Activated CD4-positive, alpha-beta T cell treated with anti-CD3 and anti-CD28 coated beads, Interleukin-2, amount 50 U/mL, for 48 hours (primary cell): ENCODE results near the gene KLF13.

Source experiments
- DNase-seq, 2 experiments: peaks; one replicate each; pipeline ENCODE4 v3.0.0-alpha.2; 2020

The KLF13 gene

GRCh38 chr15:31333820-31334219 is 7.2 kb downstream of the KLF13 start:
- DNase-seq = no peak

- DNase-seq = no peak
Measured at GRCh38 chr15:31335989-31336592, 9.5 kb downstream of the KLF13 start.

GRCh38 chr15:31336593-31337295 is 10.1 kb downstream of the KLF13 start:
- DNase-seq = no peak

DNA sequence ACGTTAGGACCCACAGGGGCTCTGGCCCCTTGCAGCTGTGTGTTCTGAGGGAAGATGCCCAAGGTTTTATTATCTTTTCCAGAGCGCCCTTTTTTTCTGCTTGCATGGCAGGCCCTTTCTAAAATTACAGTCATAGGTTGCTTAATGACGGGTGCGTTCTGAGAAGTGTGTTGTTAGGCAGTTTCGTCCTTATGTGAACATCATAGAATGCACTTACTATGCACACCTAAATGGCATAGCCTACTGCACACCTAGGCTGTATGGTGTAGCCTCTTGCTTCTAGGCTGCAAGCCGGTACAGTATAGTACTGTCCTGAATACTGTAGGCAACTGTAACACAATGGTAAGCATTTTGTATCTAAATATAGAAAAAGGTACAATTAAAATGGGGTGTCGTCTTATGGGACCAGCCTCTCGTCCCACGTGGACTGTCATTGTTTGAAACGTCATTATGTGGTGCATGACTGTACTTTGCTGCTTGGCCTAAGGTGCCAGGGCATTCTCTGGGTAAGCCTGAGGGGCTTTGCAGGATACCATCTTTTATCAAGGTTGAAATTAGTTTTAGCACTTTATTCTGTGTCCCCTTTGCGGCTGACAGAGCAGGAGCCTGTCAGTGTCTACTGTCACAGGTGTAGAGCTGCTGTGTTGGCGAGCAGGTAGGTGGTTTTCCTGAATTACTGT is 10.9 kb downstream of the KLF13 start:
- DNase-seq = no peak

DNA sequence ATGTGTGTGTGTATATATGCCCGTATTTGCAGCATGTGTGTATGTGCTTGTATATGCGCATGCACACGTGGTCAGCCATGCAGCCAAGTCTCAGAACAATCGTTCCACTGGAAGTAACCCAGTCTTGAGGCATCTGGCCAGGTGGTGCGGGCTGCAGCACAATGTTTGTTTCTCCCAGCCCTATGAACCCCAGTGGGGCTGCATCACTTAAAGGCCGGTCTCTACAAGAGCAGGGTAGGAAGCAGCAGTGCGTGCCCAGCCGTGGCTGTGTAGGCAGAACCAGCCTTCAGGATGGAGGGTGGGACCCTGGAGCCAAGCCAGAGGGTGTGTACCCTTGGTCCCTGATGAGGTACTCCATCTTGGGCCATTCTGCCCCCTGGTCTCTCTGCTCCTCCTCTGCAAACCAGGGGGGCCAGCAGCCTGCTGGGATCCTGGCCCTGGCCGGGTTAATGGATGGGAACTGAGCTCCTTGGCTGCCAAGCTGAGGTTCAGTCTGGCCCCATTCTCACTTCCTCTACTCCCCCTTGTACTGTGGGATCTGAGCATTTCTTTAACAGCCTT is 11.8 kb downstream of the KLF13 start:
- no peak for DNase-seq

- DNase-seq = peak; percentile 59 to 69
Measured at GRCh38 chr15:31338879-31339557, 12.4 kb downstream of the KLF13 start.

GRCh38 chr15:31339558-31339895 is 12.9 kb downstream of the KLF13 start:
- DNase-seq = no peak

DNA sequence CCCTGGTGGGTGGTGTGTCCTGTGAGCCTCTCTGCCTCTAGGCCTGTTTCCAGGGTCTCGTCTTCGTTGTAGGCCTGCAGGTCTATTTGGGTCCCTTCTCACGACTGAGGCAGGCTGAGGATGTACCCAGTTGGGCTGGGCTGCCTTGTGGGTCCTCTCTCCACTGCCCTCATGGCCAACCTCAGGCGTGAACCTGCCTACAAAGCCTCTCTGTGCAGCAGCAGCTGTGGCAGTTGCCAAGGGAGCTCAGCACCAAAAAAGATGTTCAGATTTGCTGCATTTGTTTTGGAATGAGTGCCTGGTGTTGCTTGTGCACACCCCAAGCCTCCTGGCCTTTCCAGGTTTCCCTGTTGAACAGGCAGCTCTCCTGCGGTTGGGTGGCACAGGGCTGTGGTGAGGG is 13.4 kb downstream of the KLF13 start:
- DNase-seq = no peak

DNA sequence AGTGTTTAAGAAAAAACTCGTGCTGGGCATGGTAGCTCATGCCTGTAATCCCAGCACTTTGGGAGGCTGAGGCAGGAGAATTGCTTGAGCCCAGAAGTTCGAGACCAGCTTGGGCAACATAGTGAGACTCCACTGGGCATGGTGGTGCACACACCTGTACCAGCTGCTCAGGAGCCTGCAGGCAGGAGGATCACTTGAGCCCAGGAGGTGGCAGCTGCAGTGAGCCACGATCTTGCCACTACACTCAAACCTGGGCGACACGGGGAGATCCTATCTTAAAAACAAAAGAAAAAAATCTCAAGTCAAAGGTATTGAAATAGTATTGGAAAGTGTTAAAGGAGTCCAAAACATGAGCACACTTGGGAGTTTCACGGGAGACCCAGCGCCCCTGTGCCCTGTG is 14.0 kb downstream of the KLF13 start:
- no peak for DNase-seq

- DNase-seq = peak in 1 of 2 experiments; percentile 9
Measured at GRCh38 chr15:31341071-31341470, 14.4 kb downstream of the KLF13 start.

GRCh38 chr15:31341496-31342195 is 15.0 kb downstream of the KLF13 start:
- no peak for DNase-seq

- DNase-seq = no peak
Measured at GRCh38 chr15:31342381-31342780, 15.7 kb downstream of the KLF13 start.

- peak in 1 of 2 experiments; percentile 47 for DNase-seq
Measured at GRCh38 chr15:31342781-31343626, 16.4 kb downstream of the KLF13 start.

- DNase-seq = no peak
Measured at GRCh38 chr15:31343831-31344230, 17.2 kb downstream of the KLF13 start.

GRCh38 chr15:31344266-31344665 is 17.6 kb downstream of the KLF13 start:
- no peak for DNase-seq

- DNase-seq = peak; percentile 63 to 73
Measured at GRCh38 chr15:31344823-31345605, 18.4 kb downstream of the KLF13 start.

DNA sequence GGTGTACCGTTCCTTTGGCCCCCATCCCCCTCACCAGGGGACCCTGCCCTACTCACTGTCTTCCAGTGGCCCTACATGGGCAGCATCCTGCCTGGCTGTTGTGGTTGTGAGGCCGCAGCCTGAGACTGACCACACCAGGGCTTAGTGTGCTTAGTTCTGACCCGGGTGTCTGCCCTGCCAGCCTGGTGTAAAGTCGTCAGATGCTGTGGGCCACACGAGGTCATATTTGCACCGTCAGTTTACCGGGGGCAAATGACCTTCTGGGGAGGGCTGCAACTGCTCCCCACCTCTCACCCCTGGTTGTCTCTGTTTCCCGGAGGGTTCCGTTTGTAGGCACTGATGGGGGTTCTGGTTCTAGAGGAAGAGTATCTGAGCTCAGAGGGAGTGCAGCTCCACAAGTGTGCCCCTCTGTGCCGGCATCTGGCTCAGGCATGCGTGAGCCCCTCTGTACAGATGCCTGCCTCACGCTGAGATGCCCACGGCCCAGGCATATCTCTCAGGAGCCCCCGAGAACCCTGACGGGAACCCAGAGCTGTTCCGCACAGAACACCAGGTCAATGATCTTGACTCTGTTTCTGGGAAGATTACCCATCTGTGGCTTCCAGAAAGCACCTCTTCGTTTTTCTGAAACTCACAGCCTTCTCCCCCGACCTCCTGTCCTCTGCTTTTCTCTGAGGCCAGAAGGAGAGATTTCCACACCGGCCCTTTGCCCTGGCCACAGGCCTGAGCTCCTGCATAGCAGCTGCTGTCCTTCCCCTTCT is 19.2 kb downstream of the KLF13 start:
- peak in 1 of 2 experiments; percentile 47 for DNase-seq

DNA sequence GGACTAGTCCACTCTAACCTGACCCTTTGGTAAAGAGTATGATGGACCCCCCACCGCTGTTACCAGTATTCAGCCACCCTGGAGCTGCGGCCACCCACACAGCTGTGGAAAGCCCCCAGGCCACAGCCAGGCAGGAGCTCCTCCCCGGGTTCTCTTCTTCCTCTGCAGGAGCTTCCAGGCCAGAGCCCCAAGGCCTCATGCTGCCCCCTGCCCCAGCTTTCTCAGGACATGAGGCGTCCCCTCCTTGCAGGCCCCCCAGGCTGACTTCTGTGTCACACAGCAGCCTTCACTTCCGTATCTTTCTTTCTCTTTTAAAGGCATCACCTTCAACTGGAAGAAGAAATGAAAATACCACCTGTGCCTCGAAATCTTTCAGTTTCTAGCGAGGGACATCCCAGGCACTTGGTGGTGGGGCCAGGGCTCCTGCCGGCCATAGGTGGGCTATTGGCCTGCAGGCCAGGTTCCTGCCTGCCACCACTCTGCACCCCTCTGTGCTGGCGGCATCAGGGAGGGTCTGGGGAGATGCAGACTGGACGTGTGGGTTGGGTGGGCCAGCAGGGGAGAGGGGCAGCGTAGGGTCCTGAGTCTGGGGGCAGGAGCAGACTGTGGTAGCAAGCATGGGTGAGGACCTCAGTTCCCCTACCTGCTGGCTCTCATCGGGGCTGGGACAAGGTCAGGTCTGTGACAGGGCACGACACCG is 19.9 kb downstream of the KLF13 start:
- peak; percentile 50 to 63 for DNase-seq
